Articular chondrocyte of knee joint (primary cell): ENCODE data around the gene IRX6. TPM values are rescaled to one million over a fixed set of nuclear protein-coding genes. Genes with fewer than 3 reads are reported as not detected.

Experiments used
- small RNA-seq: library from RNA; depleted of rRNA; stranded (forward); fragments of <200 nt; gene quantifications from one replicate; pipeline ENCODE3, GENCODE V24; 2012
- total RNA-seq: library from RNA; depleted of rRNA; stranded (reverse); fragments of >200 nt; gene quantifications from 2 replicates; pipeline ENCODE4 v1.2.3, GENCODE V29; 2012

The IRX6 gene
- 2.4 and 3.1 TPM in 2 replicates for total RNA-seq

GRCh38 chr16:55323637-55324271, at the start of gene IRX6:
Gene IRX6, plus strand, starts transcription at chr16:55324203. Its CDS starts 889 bp downstream, at chr16:55325092.

Small RNAs within 50 kb of the gene (small RNA-seq; reads per million reads assigned to genes)
- gene RN7SL841P = not detected

Other genes starting within 250 kb of the IRX6 start
- 355 and 362 TPM in 2 replicates for gene MMP2, start 155.0 kb downstream of the IRX6 start, total RNA-seq
- gene LPCAT2, start 184.9 kb downstream of the IRX6 start, total RNA-seq = 17.0 and 19.6 TPM in 2 replicates
- 0.65 and 0.78 TPM in 2 replicates for gene CAPNS2, start 242.5 kb downstream of the IRX6 start, total RNA-seq